T-helper 22 cell (primary cell): Measurements from ENCODE around the gene P2RY2.

Source experiments
- DNase-seq: peaks from one replicate; pipeline ENCODE4 v3.0.0-alpha.2; 2020; ENCODE audit warnings: low read depth

P2RY2 gene

DNA sequence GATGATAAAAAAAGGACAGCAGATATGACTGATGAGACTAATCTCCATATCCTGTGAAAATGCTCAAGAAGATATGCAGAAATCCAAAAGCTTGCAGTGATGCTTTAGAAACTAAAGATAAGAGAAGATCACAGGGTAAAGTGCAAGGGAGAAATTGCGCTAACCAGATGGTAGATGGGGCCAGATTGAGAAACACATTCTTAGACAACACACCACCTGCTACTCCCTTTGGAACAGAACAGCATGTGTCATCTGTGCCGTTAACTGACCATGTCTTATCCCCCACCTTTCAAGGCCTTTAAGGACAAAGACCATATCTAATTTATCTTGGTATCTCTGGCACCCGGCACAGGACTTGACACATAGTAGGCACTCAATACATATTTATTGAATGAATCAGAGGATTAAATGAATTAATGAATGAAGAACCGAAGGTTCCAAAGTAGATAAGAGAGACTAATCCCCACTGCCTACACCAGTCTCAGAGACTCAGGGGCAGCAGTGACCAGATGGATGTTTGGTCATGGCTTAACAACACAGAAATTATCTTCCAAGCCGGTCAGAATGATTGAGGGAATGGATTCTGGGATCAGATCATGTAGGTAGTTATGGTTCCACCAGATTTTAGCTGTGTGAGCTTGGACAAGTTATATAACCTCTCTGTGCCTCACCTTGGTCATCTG, 12.3 kb upstream of the P2RY2 start:
- no peak for DNase-seq

GRCh38 chr11:73206801-73207200, 11.3 kb upstream of the P2RY2 start:
- no peak for DNase-seq

DNA sequence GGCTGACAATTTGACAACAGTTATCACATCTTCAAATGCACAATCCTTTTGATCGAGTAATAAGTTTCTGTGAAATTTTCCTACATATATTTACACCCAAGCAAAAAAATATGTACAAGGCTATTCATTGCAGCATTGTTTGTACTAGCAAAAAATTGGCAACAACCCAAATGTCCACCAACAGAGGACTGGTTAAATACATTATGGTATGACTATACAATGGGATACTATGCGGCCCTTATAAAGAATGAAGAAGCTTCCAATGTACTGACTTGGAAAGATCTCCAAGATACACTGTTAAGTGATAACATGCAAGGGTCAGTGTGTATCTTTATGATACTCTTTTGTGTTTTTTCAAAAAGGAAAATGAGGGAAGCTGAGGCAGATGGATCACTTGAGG, 8.2 kb upstream of the P2RY2 start:
- no peak for DNase-seq

GRCh38 chr11:73210916-73211667, 7.0 kb upstream of the P2RY2 start:
- no peak for DNase-seq

DNA sequence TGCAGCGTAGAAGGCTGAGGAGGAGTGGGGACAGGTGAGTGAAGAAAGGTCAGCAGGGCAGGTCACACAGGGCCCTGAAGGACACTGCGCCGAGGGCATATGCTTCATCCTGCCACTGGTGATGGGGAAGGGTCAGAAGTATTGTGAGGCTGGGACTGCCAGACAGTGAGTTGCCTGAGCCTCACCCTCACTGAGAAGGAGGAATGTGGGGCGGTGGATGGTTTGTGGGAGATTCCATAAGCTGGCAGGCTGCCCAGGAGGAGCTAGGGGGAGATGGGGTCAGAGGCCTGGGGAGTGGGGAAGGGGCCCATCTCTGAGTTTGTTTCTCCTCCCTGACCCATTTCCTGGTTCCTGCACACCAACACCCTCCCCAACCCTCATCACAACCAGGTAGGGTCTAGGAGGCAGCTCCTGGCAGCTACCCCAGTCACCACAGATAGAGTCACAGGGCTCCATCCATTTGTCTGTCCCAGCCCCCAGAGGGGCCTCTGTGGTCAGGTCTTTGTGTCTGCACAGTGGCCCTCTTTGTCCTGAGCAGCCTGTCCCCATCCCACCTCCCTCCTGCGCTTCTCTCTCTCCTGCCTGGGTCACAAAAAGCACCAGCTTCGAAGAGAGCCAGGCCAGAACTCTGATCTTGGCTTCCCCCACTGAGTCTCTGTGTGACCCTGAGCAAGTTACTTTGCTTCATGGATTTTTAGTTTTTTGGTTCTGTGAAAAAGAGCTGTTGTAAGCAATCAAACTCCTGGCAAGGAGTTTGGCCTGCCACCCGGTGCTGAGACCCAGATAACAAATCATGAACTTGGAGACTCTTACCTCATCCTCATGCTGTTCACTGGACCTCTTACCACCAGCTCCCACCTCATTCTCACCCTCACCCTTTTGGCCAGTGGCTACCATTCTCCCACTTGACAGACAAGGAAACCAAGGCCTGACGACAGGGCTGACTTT, 4.6 kb upstream of the P2RY2 start:
- no peak for DNase-seq

- no peak for DNase-seq
These were observed 2.6 kb upstream of the P2RY2 start for GRCh38 chr11:73215191-73216134.

DNA sequence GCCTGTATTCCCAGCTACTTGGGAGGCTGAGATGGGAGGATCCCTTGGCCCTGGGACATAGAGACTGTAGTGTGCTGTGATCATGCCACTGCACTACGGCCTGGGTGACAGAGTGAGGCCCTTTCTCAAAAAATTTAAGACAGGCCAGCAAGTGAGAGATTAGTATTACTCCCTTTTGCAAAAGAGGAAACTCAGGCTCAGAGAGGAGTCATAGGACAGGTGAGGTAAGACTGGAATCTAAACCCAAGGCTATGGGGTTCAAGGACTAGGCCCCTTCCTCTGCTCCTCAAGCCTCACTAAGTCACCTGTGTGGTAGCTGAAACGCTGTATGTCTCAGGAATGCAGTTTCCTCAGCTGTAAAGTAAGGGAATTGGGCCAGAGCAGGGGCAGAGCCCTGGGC, 1.6 kb upstream of the P2RY2 start:
- no peak for DNase-seq

DNA sequence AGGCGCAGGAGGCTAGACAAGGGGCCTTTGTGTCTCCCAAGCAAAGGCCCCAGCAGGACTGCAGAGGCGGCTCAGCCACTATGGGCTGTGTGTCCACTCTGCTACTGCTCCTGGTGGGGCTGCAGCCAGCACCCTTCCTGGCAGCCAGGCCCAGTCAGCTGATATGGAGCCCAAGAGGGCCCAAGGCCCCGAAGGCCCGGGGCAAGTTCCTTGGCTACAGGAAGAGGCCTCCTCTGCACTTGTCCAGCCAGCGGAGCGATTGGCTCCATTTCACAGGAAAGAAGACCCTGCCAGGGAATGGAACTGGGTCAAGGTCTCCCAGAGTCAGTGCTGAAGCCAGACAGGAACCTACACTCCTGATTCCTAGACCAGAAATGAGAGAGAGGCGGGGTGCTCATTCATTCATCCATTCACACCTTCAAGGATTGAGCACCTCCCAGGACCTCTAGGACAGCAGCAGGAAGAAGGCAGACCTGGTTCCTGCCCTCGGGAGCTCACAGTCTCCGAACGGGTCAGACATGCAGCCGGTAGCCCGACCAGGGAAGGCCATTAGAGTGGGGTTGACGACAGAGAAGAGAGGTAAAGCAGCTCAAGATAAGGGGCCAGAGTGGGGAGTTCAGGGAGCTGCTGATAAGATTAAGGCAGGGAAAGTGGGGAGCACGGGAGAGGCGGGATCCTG, 811 bp upstream of the P2RY2 start:
- DNase-seq = no peak

- no peak for DNase-seq
These were observed 323 bp upstream of the P2RY2 start for GRCh38 chr11:73217810-73218105.

DNA sequence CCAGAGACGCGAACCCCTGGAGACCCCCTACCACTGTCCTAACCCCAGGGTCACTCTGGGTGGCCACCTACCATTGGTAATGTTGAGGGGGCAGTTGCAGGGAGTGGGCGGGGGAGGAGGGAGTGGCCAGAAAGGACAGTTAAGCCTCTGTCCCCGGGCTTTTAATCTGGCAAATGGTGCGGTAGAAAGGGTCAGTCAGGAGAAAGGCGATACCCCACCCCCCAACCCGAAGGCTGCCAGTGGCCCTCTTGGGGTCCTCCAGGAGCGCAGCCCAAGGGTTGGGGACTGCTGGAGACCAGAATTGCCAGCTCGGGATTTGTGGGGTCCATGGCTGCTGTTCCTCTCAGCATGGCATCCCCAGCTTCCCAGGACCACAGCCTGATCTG, 742 bp downstream of the P2RY2 start:
- no peak for DNase-seq

- DNase-seq = no peak
These were observed 1.6 kb downstream of the P2RY2 start for GRCh38 chr11:73219396-73220285.

DNA sequence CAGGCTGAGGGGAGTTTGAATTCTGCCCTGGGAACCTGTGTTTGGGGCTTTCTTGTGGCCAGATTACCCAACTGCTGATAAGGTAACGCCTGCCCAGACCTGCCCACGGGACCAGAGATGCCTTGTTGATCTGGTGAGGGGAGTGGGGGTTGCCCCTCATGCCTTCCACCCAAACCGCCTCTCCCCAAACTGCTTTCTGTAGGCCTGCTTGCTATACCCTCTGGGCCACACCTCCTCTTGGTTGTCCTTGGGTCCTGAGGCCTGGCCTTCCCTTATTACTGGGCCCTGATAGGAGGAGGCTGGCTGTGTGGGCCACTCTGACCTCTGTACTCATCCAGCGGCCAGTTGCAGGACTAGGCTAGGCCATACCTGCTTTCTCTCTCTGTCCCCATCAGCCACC, 3.4 kb downstream of the P2RY2 start:
- DNase-seq = no peak

DNA sequence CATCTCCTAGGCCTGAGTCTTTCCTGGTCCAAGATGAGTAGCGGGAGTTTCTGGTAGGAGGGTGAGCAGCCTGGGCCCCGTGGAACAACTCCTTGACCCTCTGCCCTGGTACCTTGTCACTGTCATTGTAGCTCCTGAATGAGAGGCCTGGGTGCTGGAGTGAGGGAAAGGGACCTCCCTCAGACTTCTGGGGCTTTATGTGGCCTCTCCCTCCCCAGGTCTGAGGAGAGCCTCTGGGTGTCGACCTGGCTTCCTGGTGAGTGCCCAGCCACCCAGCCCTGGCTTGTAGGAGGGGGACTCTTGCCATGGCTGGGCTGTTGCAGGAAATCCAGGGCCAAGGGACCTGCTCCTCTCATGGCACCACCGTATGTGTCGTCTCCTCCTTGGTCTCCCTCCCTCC, 3.9 kb downstream of the P2RY2 start:
- no peak for DNase-seq

DNA sequence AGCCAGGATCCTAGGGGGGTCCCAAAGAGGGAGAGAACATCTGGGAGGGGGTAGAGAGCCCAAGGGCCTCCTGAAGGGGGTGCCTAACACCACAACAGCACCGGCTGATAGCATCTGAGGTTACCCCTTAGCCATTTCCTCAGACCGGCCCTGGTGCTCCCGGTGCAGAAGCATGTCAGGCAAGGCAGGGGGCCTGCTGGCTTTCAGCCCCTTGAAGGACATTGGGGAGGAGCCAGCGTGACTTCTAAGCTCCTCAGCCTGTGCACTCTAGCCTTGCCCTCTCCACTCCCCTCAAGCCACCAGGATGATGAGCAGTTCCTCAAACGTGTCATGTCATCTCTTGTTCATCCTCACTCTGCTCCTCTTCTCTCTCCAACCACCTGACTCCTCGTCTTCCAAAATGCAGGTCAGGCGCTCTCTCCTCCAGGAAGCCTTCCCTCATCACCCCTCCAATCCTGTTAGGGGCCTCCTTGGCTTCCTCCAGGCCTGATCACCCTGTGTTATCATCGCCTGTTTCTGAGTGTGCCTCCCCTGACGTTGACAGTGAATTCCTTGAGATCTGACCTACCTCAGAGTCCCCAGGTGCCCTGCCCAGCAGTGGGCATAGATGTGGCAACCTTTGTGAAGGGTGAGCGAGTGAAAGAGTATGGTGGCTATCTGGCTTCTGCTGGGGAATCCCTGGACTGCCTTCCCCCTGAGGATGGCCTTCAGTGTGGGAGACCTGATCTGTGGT, 6.1 kb downstream of the P2RY2 start:
- DNase-seq = no peak

GRCh38 chr11:73225001-73225686, 7.1 kb downstream of the P2RY2 start:
- DNase-seq = no peak

- DNase-seq = no peak
These were observed 7.8 kb downstream of the P2RY2 start for GRCh38 chr11:73225851-73226250.

DNA sequence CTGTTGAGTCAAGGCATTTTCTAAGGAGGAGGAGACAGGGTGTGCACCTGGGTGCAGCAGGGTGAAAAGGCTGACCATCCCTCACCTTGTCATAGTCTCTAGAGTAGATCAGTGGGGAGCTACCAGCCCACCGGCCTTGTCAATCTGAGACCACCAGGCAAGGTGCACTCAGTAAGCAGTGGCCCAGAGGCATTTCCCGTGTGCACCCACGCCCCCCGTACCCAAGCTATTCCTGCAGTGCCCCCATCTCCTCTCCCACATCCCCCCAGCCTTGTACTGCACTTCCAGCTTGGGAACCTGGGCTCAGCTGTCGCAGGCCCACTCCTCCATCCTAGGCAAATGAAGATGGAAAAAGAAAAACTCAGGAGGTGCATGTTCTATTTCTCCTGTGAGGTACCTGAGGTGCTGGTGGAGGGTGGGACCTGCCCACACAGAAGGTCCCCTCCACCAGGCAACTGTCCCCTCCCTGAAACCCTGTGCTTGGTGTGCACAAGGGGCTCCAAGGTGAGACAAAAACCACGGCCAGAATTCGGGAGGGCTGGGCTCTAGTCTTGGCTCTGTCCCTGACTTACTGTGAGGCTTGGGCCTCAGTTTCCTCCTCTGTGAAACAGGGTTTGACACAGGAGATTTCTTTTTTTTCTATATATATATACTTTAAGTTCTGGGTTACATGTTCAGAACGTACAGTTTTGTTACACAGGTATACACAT, 8.4 kb downstream of the P2RY2 start:
- no peak for DNase-seq

GRCh38 chr11:73227571-73228211, 9.6 kb downstream of the P2RY2 start:
- no peak for DNase-seq
